IMR-90 (cell line): ENCODE measurements around the gene UGT1A4. TPM values are rescaled to one million over a fixed set of nuclear protein-coding genes. Genes with fewer than 3 reads are reported as not detected.

ENCODE experiments used
- ATAC-seq: fragments of 200-7000 bp; cut with Tn5 transposase; 2 replicates; pipeline ENCODE4 v1.9.1; 2020; ENCODE audit warnings: low read depth, mild to moderate bottlenecking, moderate library complexity
- BruUV-seq: library from RNA; stranded (reverse); fragments of 400-500 nt; replicated peaks from 2 replicates; lab custom pipeline; 2021; lab: Mats Ljungman, UMichigan
- CTCF ChIA-PET: fragments of 300-600 bp; formaldehyde crosslinking; extraction: SDS; loops from one replicate; lab custom pipeline; 2021; ENCODE audit warnings: antibody characterized with exemption; lab: Yijun Ruan, JAX
- POLR2A ChIA-PET: fragments of 300-600 bp; sonication (Branson Sonifier 250); formaldehyde crosslinking; loops from one replicate; lab custom pipeline; 2022; ENCODE audit warnings: antibody characterized with exemption; ENCODE audit not compliant: unreplicated experiment; lab: Charles Lee
- DNase-seq: peaks from one replicate; pipeline ENCODE4 v3.0.0; 2013
- H2AFZ ChIP-seq: replicated peaks from 2 replicates; pipeline ENCODE3; 2013; ENCODE audit warnings: low read length, mild to moderate bottlenecking; ENCODE audit not compliant: poor library complexity
- H2AK5ac ChIP-seq: 2 replicates; pipeline ENCODE4 v1.6.1; 2013; ENCODE audit warnings: low read depth, low read length, inconsistent platforms
- H2AK9ac ChIP-seq: replicated peaks from 2 replicates; pipeline ENCODE3; 2013; ENCODE audit warnings: mild to moderate bottlenecking, low read depth, low read length, moderate library complexity; ENCODE audit not compliant: poor library complexity
- H2BK120ac ChIP-seq: 2 replicates; pipeline ENCODE4 v1.6.1; 2013; ENCODE audit warnings: low read depth, low read length, inconsistent platforms
- H2BK15ac ChIP-seq: 3 replicates; pipeline ENCODE4 v1.6.1; 2013; ENCODE audit warnings: low read depth, low read length, inconsistent platforms
- H2BK20ac ChIP-seq: 2 replicates; pipeline ENCODE4 v1.6.1; 2013; ENCODE audit warnings: low read depth, mild to moderate bottlenecking, inconsistent platforms, low read length, moderate library complexity
- H2BK5ac ChIP-seq: 2 replicates; pipeline ENCODE4 v1.6.1; 2013; ENCODE audit warnings: mild to moderate bottlenecking, low read depth, low read length, inconsistent platforms; ENCODE audit not compliant: poor library complexity, severe bottlenecking
- H3K14ac ChIP-seq: replicated peaks from 2 replicates; pipeline ENCODE4 v1.6.1; 2013; ENCODE audit warnings: low read depth, low read length, inconsistent platforms
- H3K18ac ChIP-seq: 2 replicates; pipeline ENCODE4 v1.6.1; 2013; ENCODE audit warnings: low read depth, low read length, control low read depth
- H3K23ac ChIP-seq: 2 replicates; pipeline ENCODE4 v1.6.1; 2013; ENCODE audit warnings: low read depth, low read length, inconsistent platforms
- H3K27ac ChIP-seq: 2 replicates; pipeline ENCODE4 v1.5.1; 2013; ENCODE audit warnings: mild to moderate bottlenecking, control low read depth, low read length; ENCODE audit not compliant: insufficient read depth
- H3K27me3 ChIP-seq: 2 replicates; pipeline ENCODE4 v1.6.1; 2013; ENCODE audit warnings: low read length; ENCODE audit not compliant: control insufficient read depth, insufficient read depth
- H3K36me3 ChIP-seq: 2 replicates; pipeline ENCODE4 v1.6.1; 2013; ENCODE audit warnings: low read length, mixed read lengths; ENCODE audit not compliant: control insufficient read depth, insufficient read depth
- H3K4ac ChIP-seq: 2 replicates; pipeline ENCODE4 v1.6.1; 2013; ENCODE audit warnings: low read depth, low read length, inconsistent platforms
- H3K4me1 ChIP-seq: 2 replicates; pipeline ENCODE4 v1.6.1; 2013; ENCODE audit warnings: low read length, mixed read lengths; ENCODE audit not compliant: control insufficient read depth, insufficient read depth
- H3K4me2 ChIP-seq: 2 replicates; pipeline ENCODE4 v1.6.1; 2013; ENCODE audit warnings: low read depth, mild to moderate bottlenecking, control low read depth, low read length, moderate library complexity
- H3K4me3 ChIP-seq: 2 replicates; pipeline ENCODE4 v1.5.1; 2013; ENCODE audit warnings: low read depth, mild to moderate bottlenecking, control low read depth, low read length, moderate library complexity; ENCODE audit not compliant: insufficient read depth
- H3K56ac ChIP-seq: 2 replicates; pipeline ENCODE4 v1.6.1; 2013; ENCODE audit warnings: low read length, inconsistent platforms; ENCODE audit not compliant: insufficient read depth; ENCODE audit errors: extremely low read depth
- H3K79me1 ChIP-seq, 2 experiments: 2 replicates each; pipeline ENCODE4 v1.6.1; 2013; ENCODE audit warnings: low read length in 2 of 2, inconsistent platforms in 1 of 2, low read depth in 1 of 2
- H3K9ac ChIP-seq: 2 replicates; pipeline ENCODE4 v1.6.1; 2013; ENCODE audit warnings: low read depth, low read length, control low read depth
- H3K9me1 ChIP-seq: 2 replicates; pipeline ENCODE4 v1.6.1; 2013; ENCODE audit warnings: low read length, inconsistent platforms; ENCODE audit not compliant: insufficient read depth
- H3K9me3 ChIP-seq: 2 replicates; pipeline ENCODE4 v1.6.1; 2013; ENCODE audit warnings: low read length; ENCODE audit not compliant: control insufficient read depth, insufficient read depth
- H4K20me1 ChIP-seq: 2 replicates; pipeline ENCODE4 v1.6.1; 2013; ENCODE audit warnings: low read length, inconsistent platforms; ENCODE audit not compliant: insufficient read depth
- H4K5ac ChIP-seq: 2 replicates; pipeline ENCODE4 v1.6.1; 2013; ENCODE audit warnings: mild to moderate bottlenecking, low read depth, low read length, control low read depth
- H4K8ac ChIP-seq, 2 experiments: 2 replicates each; pipeline ENCODE4 v1.6.1; 2013; ENCODE audit warnings: low read depth in 2 of 2, low read length in 2 of 2, control low read depth in 1 of 2, inconsistent platforms in 1 of 2
- H4K91ac ChIP-seq: 2 replicates; pipeline ENCODE4 v1.6.1; 2013; ENCODE audit warnings: low read depth, low read length, inconsistent platforms; ENCODE audit not compliant: insufficient read depth
- CEBPB ChIP-seq: IDR thresholded peaks from 2 replicates; pipeline ENCODE4 v1.6.1; 2012; ENCODE audit warnings: low read depth, low read length, improper control_type of control experiment
- WGBS, 2 experiments: methylation state at CpG; one replicate each; pipeline versions ENCODE4 v1.1.5 to v1.1.7; 2013; ENCODE audit warnings: missing lambda C conversion rate in 2 of 2; ENCODE audit not compliant: insufficient read length in 1 of 2; ENCODE audit errors: extremely low coverage in 2 of 2; 5-methylcytosine and 5-hydroxymethylcytosine counted together
- dilution Hi-C: fragments of 300-500 bp; cut with HindIII; formaldehyde crosslinking; loops from one replicate; pipeline ENCODE4 v1.14.3; 2018; ENCODE audit warnings: low sequenced_read_pairs; ENCODE audit not compliant: unreplicated experiment
- in situ Hi-C: fragments of 300-500 bp; cut with MboI; formaldehyde crosslinking; loops from 3 replicates; pipeline ENCODE4 v1.14.3; 2019; ENCODE audit warnings: low sequenced_read_pairs, inconsistent platforms, mixed read lengths
- intact Hi-C: fragments of 100-400 bp; cut with micrococcal nuclease; formaldehyde crosslinking; loops from 2 replicates; pipeline ENCODE4 v1.10.0; 2022
- polyA plus RNA-seq, 3 experiments: library from polyadenylated mRNA; depleted of rRNA; stranded (reverse); fragments of >200 nt; gene quantifications; 2 replicates each; pipeline ENCODE4 v1.2.3, GENCODE V29; 2012; ENCODE audit warnings: low replicate concordance in 1 of 3
- total RNA-seq: library from RNA; depleted of rRNA; stranded (reverse); fragments of >200 nt; gene quantifications from 2 replicates; pipeline ENCODE4 v1.2.3, GENCODE V29; 2012

Gene UGT1A4
- total and polyA plus RNA-seq, 2 of the 4 experiments (the other 2 are of a cell fraction): not detected

DNA sequence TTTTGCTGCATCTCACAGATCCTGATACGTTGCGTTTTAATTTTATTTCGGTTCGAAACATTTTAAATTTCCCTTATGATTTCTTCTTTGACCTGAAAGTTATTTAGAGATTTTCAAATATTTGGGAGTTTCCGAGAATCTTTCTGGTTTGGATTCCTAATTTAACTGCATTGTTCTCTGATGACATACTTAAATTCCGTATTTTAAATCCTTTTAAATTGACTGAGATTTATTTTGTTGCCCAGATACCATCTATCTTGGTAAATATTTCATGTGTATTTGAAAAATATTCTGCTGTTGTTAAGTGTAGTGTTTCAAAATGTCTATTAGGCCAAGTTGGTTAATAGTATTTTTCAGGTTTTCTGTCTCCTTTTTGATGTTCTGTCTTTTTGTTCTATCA, 97.3 kb downstream of the UGT1A4 start:
- ATAC-seq: no peak
- H2BK5ac ChIP-seq: no peak overlapping the region
- in situ Hi-C loops (no loop called here), dilution Hi-C loops (no loop called here), intact Hi-C loops (no loop called here)
- H3K18ac ChIP-seq: no peak overlapping the region
- no peak overlapping the region for H4K5ac ChIP-seq
- H3K27ac ChIP-seq: no peak overlapping the region
- H3K36me3 ChIP-seq: no peaks in the 10 kb centered on the region
- no peak overlapping the region for H2AK9ac ChIP-seq
- no peak for DNase-seq
- H3K4me2 ChIP-seq: no peak overlapping the region
- no peak overlapping the region for H2BK15ac ChIP-seq
- H2AFZ ChIP-seq: no peak overlapping the region
- H2BK120ac ChIP-seq: no peak overlapping the region
- no peak overlapping the region for H4K91ac ChIP-seq
- H3K4ac ChIP-seq: no peak overlapping the region
- no peaks in the 10 kb centered on the region for H3K9me3 ChIP-seq
- TF ChIP-seq CEBPB: no peak
- no peaks in the 10 kb centered on the region for H3K4me1 ChIP-seq
- H3K4me3 ChIP-seq: no peak overlapping the region
- ChIA-PET CTCF (no interaction called here), POLR2A (no interaction called here)
- H3K9ac ChIP-seq: no peak overlapping the region
- H4K20me1 ChIP-seq: no peaks in the 10 kb centered on the region
- H2AK5ac ChIP-seq: no peak overlapping the region
- peaks cover 5% of the 10 kb centered on the region; the same call in 1 of the 2 replicates for H3K27me3 ChIP-seq
- H2BK20ac ChIP-seq: no peak overlapping the region
- H4K8ac ChIP-seq: no peak overlapping the region
- no peak overlapping the region for H3K56ac ChIP-seq
- no CpG with 5 or more reads among the region's 6 CpGs for WGBS, 2 experiments
- H3K23ac ChIP-seq: no peak overlapping the region
- no TSS peak for BruUV-seq
- H3K9me1 ChIP-seq: no peaks in the 10 kb centered on the region
- H3K14ac ChIP-seq: no peak overlapping the region
- H3K79me1 ChIP-seq: no peaks in the 10 kb centered on the region
